Breast epithelium (tissue), 3 donors: ENCODE results near the gene CD300LF.

Experiments used
- CTCF ChIP-seq, 3 donors: fragments of 450-650 bp; IDR thresholded peaks; one replicate each; pipeline ENCODE4 v1.5.1; 2016 to 2017; ENCODE audit warnings: antibody characterized with exemption in 3 of 3, mild to moderate bottlenecking in 3 of 3, moderate library complexity in 3 of 3
- POLR2A ChIP-seq: fragments of 450-650 bp; IDR thresholded peaks from one replicate; pipeline ENCODE4 v1.6.1; 2016; ENCODE audit warnings: antibody characterized with exemption, mild to moderate bottlenecking, moderate library complexity
- POLR2AphosphoS5 ChIP-seq, 3 donors: sonication (generic); formaldehyde crosslinking; IDR thresholded peaks; one replicate each; pipeline ENCODE4 v1.6.1; 2017; ENCODE audit warnings: antibody characterized with exemption in 3 of 3

DNA sequence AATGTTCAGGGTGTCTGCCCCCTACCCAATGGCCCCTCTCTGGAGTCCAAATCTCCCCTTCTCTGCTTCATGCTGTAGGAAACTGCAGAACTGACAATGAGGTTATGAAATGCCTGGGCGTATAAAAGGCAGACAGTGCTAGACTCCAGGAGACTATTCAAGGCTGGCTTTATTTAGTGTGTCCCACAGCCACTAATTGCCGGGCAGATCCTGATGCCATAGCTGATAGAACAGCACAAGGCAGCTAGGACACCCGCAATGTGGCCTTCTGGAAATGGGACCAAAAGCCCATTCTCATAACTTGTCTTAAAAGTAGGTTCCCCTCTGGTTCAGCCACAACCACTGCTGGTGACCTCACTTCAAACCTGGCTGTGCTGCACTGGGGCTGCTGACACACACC is 60.7 kb downstream of the CD300LF start:
- TF ChIP-seq CTCF (IDR thresholded peaks at IDR 0.05) (no peak), POLR2AphosphoS5 (IDR thresholded peaks at IDR 0.05) (no peak), POLR2A (no peak)
